Measurements from ENCODE around the gene KLHL22. TPM values are rescaled to one million over a fixed set of nuclear protein-coding genes. Genes with fewer than 3 reads are reported as not detected.

The KLHL22 gene
- total and polyA plus RNA-seq, 2 of the 13 experiments (the other 11 are each of a cell fraction or from before 2014, with no cell fraction given) = 10.9 to 14.8 TPM

DNA sequence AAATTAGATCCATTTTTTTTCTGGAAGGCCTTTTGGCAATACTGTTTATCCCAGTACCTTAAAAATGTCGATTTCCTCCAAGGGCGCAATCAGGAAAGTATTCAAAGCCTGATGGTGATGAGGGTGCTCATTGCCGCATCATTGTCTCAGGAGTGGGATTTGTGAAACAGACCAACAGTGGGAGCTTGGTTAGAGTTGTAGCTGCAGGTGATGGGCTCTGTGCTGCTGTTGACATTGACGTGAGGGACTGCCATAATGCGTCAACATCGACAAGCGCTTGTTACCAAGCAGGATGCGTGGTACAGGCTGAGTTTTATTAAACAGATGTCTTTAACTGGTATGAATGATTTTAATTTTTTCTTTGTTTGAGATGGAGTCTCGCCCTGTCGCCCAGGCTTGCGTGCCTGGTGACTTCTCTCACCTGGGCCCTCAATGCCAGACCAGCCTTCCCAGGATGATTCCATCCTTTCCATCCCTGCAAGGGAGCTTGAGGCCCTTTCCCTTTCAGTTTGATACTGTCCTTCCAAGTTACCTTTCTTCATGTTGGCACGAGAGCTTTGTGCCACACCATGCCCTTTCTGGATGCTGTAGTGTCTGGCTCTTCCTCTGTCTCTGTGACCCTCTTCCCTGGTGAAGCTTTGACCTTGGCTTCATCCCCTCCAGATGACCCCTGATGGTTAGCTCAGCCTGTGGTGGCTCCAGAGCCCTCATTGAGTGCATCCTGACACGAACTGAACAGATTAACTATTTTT is 22.4 kb upstream of the KLHL22 start (continued):
- TF ChIP-seq, protein P1, sequence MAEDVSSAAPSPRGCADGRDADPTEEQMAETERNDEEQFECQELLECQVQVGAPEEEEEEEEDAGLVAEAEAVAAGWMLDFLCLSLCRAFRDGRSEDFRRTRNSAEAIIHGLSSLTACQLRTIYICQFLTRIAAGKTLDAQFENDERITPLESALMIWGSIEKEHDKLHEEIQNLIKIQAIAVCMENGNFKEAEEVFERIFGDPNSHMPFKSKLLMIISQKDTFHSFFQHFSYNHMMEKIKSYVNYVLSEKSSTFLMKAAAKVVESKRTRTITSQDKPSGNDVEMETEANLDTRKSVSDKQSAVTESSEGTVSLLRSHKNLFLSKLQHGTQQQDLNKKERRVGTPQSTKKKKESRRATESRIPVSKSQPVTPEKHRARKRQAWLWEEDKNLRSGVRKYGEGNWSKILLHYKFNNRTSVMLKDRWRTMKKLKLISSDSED (CRISPR knock-in tag; IDR thresholded peaks at IDR 0.05) = no peak
- TF ChIP-seq HES4 (CRISPR knock-in tag; IDR thresholded peaks at IDR 0.05; ENCODE audit: borderline replicate concordance) = no peak
- no peak for TF ChIP-seq ZNF547 (CRISPR knock-in tag; IDR thresholded peaks at IDR 0.05)
- TF ChIP-seq MXD4 (CRISPR knock-in tag; IDR thresholded peaks at IDR 0.05) = no peak
- TF ChIP-seq EP300 (IDR thresholded peaks at IDR 0.05; ENCODE audit: low read depth in 2 of 2, low read length in 2 of 2) = no peak
- no peak for TF ChIP-seq EP300 (CRISPR knock-in tag; IDR thresholded peaks at IDR 0.05; ENCODE audit: borderline replicate concordance)
- no peak for TF ChIP-seq HNRNPLL (IDR thresholded peaks at IDR 0.05; ENCODE audit: low read depth, low read length, poor library complexity, severe bottlenecking)
- no peak for TF ChIP-seq GTF3A (CRISPR knock-in tag; conservative IDR thresholded peaks at IDR 0.05)

GRCh38 chr22:20517422-20517821 is 21.8 kb upstream of the KLHL22 start:
- intact Hi-C loops (cut with micrococcal nuclease; ENCODE audit: unreplicated experiment) (no loop called here), in situ Hi-C loops (cut with HindIII; ENCODE audit: extremely low pct_ligation_motif_present, low pct_unique_long_range_greater_than_20kb) (no loop called here)
- ChIA-PET POLR2A (no interaction called here), CTCF (ENCODE audit: low intra/inter-chr PET ratio, low total read pairs) (no interaction called here)
- Histone ChIP-seq H3K4me3 (replicated peaks in 1 of 3; ENCODE audit: insufficient read depth in 1 of 3, low read depth in 2 of 3, low read length in 3 of 3) (no peak overlapping the region), H3K36me3 (replicated peaks in 1 of 2; ENCODE audit: control insufficient read depth in 1 of 2, insufficient read depth in 2 of 2, low read length in 2 of 2) (peaks cover 29 to 66% of the 10 kb centered on the region in 2 experiments; a peak in 4 of 5 replicates), H4K20me1 (ENCODE audit: insufficient read depth, low read length) (peaks cover 40% of the 10 kb centered on the region), H3K9ac (ENCODE audit: insufficient read depth, low read depth, low read length) (no peak overlapping the region), H3K9me3 (ENCODE audit: low read length) (no peaks in the 10 kb centered on the region), H3K79me2 (ENCODE audit: insufficient read depth, low read length) (peaks cover 78% of the 10 kb centered on the region), H3K4me1 (ENCODE audit: insufficient read depth, low read length) (peaks cover 8% of the 10 kb centered on the region), H3K27me3 (ENCODE audit: control insufficient read depth in 1 of 2, insufficient read depth in 2 of 2, low read length in 2 of 2) (no peaks in the 10 kb centered on the region; a peak in 1 of 5 replicates), H3K4me2 (ENCODE audit: low read depth, low read length) (no peak overlapping the region), H3K27ac (ENCODE audit: extremely low read length, insufficient read depth, low read length) (no peak overlapping the region), H2AFZ (ENCODE audit: low read length) (no peak overlapping the region)
- ATAC-seq (no peak), DNase-seq (ENCODE audit: low spot score) (no peak), FAIRE-seq (no peak)
- WGBS (ENCODE audit: low lambda C conversion rate) = 89% methylated on average over 4 of the region's 4 CpGs
- BruUV-seq (replicated peaks) = no TSS peak
- no peak for TF ChIP-seq MXI1 (IDR thresholded peaks at IDR 0.05; ENCODE audit: borderline replicate concordance, low read depth, low read length)
- TF ChIP-seq, protein P2, sequence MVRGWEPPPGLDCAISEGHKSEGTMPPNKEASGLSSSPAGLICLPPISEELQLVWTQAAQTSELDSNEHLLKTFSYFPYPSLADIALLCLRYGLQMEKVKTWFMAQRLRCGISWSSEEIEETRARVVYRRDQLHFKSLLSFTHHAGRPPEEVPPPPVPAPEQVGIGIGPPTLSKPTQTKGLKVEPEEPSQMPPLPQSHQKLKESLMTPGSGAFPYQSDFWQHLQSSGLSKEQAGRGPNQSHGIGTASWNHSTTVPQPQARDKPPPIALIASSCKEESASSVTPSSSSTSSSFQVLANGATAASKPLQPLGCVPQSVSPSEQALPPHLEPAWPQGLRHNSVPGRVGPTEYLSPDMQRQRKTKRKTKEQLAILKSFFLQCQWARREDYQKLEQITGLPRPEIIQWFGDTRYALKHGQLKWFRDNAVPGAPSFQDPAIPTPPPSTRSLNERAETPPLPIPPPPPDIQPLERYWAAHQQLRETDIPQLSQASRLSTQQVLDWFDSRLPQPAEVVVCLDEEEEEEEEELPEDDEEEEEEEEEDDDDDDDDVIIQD (CRISPR knock-in tag; IDR thresholded peaks at IDR 0.05; ENCODE audit: low read depth) = no peak
- TF ChIP-seq HNF1A (IDR thresholded peaks at IDR 0.05; ENCODE audit: low read depth) = no peak
- no peak for TF ChIP-seq HNF1A (CRISPR knock-in tag; IDR thresholded peaks at IDR 0.05; ENCODE audit: borderline replicate concordance)
- no peak for TF ChIP-seq NCOA5 (CRISPR knock-in tag; IDR thresholded peaks at IDR 0.05)
- TF ChIP-seq, protein P3, sequence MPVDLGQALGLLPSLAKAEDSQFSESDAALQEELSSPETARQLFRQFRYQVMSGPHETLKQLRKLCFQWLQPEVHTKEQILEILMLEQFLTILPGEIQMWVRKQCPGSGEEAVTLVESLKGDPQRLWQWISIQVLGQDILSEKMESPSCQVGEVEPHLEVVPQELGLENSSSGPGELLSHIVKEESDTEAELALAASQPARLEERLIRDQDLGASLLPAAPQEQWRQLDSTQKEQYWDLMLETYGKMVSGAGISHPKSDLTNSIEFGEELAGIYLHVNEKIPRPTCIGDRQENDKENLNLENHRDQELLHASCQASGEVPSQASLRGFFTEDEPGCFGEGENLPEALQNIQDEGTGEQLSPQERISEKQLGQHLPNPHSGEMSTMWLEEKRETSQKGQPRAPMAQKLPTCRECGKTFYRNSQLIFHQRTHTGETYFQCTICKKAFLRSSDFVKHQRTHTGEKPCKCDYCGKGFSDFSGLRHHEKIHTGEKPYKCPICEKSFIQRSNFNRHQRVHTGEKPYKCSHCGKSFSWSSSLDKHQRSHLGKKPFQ (CRISPR knock-in tag; IDR thresholded peaks at IDR 0.05; ENCODE audit: insufficient replicate concordance) = no peak

Data from HepG2 (cell line).